HG03135 (cell line): ENCODE results near the gene KDM5A.
"Not testable (repeated sequence)": the region's sequence is repeated elsewhere in the genome, so short reads cannot be mapped to it uniquely, and the experiment has no call there.

Source experiments
- ATAC-seq: cut with Tn5 transposase; IDR thresholded peaks from one replicate; pipeline ENCODE4 v1.9.1; 2021; ENCODE audit warnings: mild to moderate bottlenecking, moderate library complexity; ENCODE audit not compliant: unreplicated experiment

The KDM5A gene

GRCh38 chr12:334125-334524 lies 55.0 kb downstream of the KDM5A start:
- ATAC-seq = no peak

GRCh38 chr12:332581-333205 lies 56.4 kb downstream of the KDM5A start:
- ATAC-seq = no peak

- no peak for ATAC-seq
These were observed 57.8 kb downstream of the KDM5A start for GRCh38 chr12:331287-331686.

- ATAC-seq = no peak
These were observed 63.2 kb downstream of the KDM5A start for GRCh38 chr12:325906-326305.

- no peak for ATAC-seq
These were observed 65.6 kb downstream of the KDM5A start for GRCh38 chr12:323507-323906.

GRCh38 chr12:321606-322326 lies 67.4 kb downstream of the KDM5A start:
- ATAC-seq = no peak

GRCh38 chr12:318759-319515 lies 70.2 kb downstream of the KDM5A start:
- no peak for ATAC-seq

- ATAC-seq = no peak
These were observed 80.6 kb downstream of the KDM5A start for GRCh38 chr12:308511-308910.

GRCh38 chr12:307406-307805 lies 81.7 kb downstream of the KDM5A start:
- no peak for ATAC-seq

- no peak for ATAC-seq
These were observed 84.3 kb downstream of the KDM5A start for GRCh38 chr12:304805-305204.

GRCh38 chr12:302766-303165 lies 86.4 kb downstream of the KDM5A start:
- not testable (repeated sequence) for ATAC-seq

GRCh38 chr12:300166-300565 lies 89.0 kb downstream of the KDM5A start:
- ATAC-seq = not testable (repeated sequence)

GRCh38 chr12:299511-299910 lies 89.6 kb downstream of the KDM5A start:
- ATAC-seq = not testable (repeated sequence)

- not testable (repeated sequence) for ATAC-seq
These were observed 91.1 kb downstream of the KDM5A start for GRCh38 chr12:298059-298458.

- ATAC-seq = no peak
These were observed 94.0 kb downstream of the KDM5A start for GRCh38 chr12:295132-295531.

GRCh38 chr12:293199-293598 lies 95.9 kb downstream of the KDM5A start:
- ATAC-seq = no peak

- ATAC-seq = no peak
These were observed 96.9 kb downstream of the KDM5A start for GRCh38 chr12:292186-292585.

- ATAC-seq = no peak
These were observed 97.9 kb downstream of the KDM5A start for GRCh38 chr12:291153-291723.

- no peak for ATAC-seq
These were observed 100.4 kb downstream of the KDM5A start for GRCh38 chr12:288687-289086.

GRCh38 chr12:286531-287300 lies 102.4 kb downstream of the KDM5A start:
- no peak for ATAC-seq

- ATAC-seq = no peak
These were observed 111.1 kb downstream of the KDM5A start for GRCh38 chr12:278046-278445.
